ENCODE measurements around the gene TRMT1.

Gene TRMT1

GRCh38 chr19:13101590-13102415, 14.7 kb downstream of the TRMT1 start:
- no peak for DNase-seq

- peak in 2 of 3 donors; percentile 18 to 45 for DNase-seq
Measured at GRCh38 chr19:13100841-13101589, 15.5 kb downstream of the TRMT1 start.

DNA sequence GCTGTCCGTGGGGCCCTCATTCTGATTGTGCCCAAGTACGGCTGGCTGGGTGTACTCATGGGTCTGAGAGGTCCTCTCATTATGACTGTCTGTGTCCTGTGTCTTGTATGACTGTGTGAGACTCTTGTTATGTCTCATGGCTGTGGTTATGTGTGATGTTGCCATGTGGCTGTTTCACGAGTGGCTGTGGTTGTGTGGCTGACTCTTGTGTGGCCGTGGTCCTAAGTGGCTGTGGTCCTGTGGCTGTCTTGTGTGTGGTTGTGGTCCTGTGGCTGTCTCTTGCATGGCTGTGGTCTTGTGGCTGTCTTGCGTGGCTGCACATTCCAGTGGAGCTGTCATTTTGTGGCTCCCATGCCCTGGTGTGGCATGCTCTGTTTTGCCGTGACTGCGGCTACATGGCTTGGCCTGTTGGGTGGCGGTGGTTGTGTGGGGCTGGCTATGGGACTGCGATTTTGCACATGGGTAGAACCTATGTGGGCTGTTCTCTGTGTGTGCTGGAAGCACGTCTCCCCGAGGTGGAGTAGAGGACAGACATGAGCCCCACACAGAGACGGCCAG, 16.4 kb downstream of the TRMT1 start:
- DNase-seq, result peak; percentile 41 to 71 (median 66)

GRCh38 chr19:13099073-13099999, 17.2 kb downstream of the TRMT1 start:
- DNase-seq, result peak; percentile 88 to 91 (median 89)

- peak; percentile 80 to 84 (median 84) for DNase-seq
Measured at GRCh38 chr19:13098277-13099072, 18.1 kb downstream of the TRMT1 start.

- DNase-seq, result peak in 2 of 3 donors; percentile 42 to 71
Measured at GRCh38 chr19:13097463-13098258, 18.9 kb downstream of the TRMT1 start.

DNA sequence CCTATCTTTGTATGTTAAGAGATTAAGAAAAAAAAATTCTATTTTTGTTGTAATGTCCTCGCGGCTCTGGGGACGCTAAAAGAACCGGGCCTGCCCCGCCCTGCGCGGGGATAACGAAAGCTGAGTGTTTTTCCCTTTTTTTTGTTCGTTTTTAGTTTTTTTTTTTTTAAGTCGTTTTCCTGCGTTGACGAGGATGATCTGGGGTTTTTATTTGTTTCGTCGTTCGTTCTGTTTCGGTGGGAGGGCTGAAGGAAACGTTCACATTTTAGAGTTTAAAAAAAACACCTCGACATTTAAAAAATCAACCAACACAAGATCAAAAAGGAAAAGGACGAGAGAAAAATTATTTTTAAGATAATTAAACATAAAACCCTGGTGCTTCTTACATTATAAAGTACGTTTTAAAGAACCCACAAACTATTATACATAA, 19.5 kb downstream of the TRMT1 start:
- DNase-seq, result peak; percentile 80 to 85 (median 80)

- DNase-seq, result peak in 2 of 3 donors; percentile 44 to 65
Measured at GRCh38 chr19:13095934-13096927, 20.3 kb downstream of the TRMT1 start.

DNA sequence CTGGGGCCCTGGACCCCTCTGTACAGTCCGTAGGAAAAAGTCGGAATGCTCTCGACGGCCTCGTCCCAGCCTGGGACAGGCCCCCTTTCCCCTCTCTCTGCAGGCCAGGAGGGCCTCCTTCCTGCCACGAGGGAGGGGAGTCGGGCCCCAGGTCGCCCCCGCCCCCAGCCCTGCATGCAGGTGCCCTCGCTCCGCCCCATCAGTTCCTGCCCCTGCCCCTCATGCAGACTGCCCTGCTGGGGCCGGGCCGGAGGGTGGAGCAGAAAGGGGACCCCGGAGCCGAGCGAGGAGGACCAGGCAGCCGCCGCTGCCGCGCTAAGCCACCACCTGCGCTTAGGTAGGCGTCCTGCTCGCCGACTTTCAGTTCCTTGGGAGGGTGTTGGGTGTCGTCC, 21.2 kb downstream of the TRMT1 start:
- DNase-seq, result no peak

DNA sequence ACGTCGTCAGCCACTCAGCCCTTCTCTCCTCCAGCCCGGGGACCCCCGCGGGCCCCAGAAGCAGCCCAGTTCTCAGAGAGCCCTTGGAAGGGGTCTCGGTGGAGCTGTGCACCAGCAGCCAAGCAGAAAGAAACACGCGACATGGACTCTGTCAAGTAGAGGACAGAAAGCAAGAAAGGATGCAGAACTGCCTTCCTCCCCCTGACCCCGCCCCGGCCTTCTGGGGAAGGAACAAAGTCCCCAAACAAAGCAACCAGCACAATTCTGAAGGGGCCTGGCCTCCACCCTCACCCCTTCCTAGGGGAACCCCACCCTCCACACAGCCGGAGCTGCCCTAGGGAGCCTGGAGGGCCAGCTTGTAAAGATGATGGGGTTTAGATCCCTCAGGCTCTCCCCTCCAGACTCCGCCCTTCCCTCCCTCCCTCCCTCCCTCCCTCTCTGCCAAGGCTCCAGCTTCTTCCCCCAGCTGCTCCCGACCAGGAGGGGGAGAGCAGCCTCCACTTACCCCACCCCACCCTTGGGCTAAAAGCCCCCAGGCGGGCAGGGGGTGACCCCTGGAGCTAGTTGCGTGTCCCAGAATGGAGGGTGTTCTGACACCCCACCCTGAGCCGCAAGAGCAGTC, 21.7 kb downstream of the TRMT1 start:
- peak; percentile 46 to 70 (median 52) for DNase-seq

DNA sequence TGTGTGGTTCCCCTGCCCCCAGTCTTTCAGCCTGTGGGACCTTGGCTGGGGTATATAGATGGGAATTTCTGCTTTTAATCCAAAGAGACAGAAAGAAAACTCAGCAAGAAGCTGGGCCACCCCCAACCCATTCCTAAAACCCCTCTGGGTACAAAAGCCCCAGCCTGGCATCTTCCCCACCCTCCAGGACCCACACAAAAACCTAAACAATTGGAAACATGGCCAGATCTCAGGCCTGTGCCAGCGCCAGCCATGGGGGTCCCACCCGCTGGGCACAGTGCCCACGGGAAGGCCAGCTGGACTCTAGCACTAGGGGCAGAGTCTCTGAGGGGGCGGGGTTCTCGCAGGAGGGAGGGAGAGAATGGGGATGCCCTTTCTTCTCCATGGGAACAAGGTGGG, 22.4 kb downstream of the TRMT1 start:
- DNase-seq, result no peak

DNA sequence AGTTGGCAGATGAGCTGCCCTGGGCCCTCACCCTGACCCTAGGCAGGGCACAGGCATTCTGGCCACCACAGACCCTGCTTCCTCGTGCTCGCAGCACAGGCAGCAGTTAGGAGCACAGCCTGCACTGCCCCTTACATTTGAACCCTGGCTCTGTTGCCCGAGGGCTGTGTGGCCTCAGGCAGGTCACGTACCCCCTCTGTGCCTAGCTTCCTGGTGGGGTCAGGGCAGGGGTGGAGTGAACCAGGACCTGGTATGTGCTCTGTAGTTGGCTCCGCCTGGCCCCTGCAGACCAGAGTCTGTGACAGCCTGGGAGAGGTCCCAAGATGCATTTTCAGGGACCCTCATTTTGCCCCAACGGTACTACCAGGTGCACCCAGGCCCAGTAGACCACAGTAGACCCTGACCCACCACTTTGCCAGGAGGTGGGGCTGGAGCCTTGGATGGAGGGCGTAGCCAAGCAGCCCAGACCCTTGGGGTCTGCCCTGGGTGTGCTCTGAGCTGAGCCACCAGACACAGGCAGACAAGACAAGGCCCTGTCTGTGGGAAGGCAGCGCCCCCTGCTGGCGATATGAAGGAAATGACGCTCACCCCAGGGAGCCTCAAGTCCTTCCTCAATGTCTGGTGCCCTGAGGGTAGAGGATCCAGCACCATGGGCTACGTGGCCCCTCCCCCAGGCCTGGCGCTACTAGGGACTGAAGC, 23.0 kb downstream of the TRMT1 start:
- peak; percentile 86 to 91 (median 89) for DNase-seq

- DNase-seq, result no peak
Measured at GRCh38 chr19:13092606-13093235, 23.8 kb downstream of the TRMT1 start.

GRCh38 chr19:13092158-13092543, 24.4 kb downstream of the TRMT1 start:
- DNase-seq, result no peak

- DNase-seq, result peak in 1 of 3 donors; percentile 24
Measured at GRCh38 chr19:13091400-13092157, 25.0 kb downstream of the TRMT1 start.

- DNase-seq, result no peak
Measured at GRCh38 chr19:13090511-13091231, 25.9 kb downstream of the TRMT1 start.

Measured in suppressor macrophage treated with lipopolysaccharide for 1 hour (primary cell).